GM18867 (cell line): Measurements from ENCODE around the gene CTNND2.
A peak's percentile ranks its signal among the peaks of the same experiment; 100 is the strongest.
"Not testable (repeated sequence)": the region's sequence is repeated elsewhere in the genome, so short reads cannot be mapped to it uniquely, and the experiment has no call there.

Source experiments
- ATAC-seq: cut with Tn5 transposase; IDR thresholded peaks from one replicate; pipeline ENCODE4 v1.9.1; 2021; ENCODE audit warnings: mild to moderate bottlenecking, moderate library complexity; ENCODE audit not compliant: unreplicated experiment

CTNND2 gene

GRCh38 chr5:11004523-11004922 is 899.7 kb downstream of the CTNND2 start:
- ATAC-seq, result not testable (repeated sequence)

GRCh38 chr5:11000515-11001353 is 903.5 kb downstream of the CTNND2 start:
- no peak for ATAC-seq

- no peak for ATAC-seq
Measured at GRCh38 chr5:10999714-11000113, 904.5 kb downstream of the CTNND2 start.

- no peak for ATAC-seq
Measured at GRCh38 chr5:10995891-10996290, 908.4 kb downstream of the CTNND2 start.

GRCh38 chr5:10994091-10994986 is 909.9 kb downstream of the CTNND2 start:
- no peak for ATAC-seq

- ATAC-seq, result no peak
Measured at GRCh38 chr5:10990634-10991033, 913.6 kb downstream of the CTNND2 start.

GRCh38 chr5:10989577-10990263 is 914.5 kb downstream of the CTNND2 start:
- ATAC-seq, result no peak

- no peak for ATAC-seq
Measured at GRCh38 chr5:10988622-10989021, 915.6 kb downstream of the CTNND2 start.

GRCh38 chr5:10987925-10988504 is 916.2 kb downstream of the CTNND2 start:
- ATAC-seq, result peak; percentile 88

- no peak for ATAC-seq
Measured at GRCh38 chr5:10987276-10987924, 916.8 kb downstream of the CTNND2 start.

- peak; percentile 58 for ATAC-seq
Measured at GRCh38 chr5:10985721-10986110, 918.5 kb downstream of the CTNND2 start.

GRCh38 chr5:10985091-10985720 is 919.0 kb downstream of the CTNND2 start:
- ATAC-seq, result no peak

GRCh38 chr5:10984021-10984715 is 920.1 kb downstream of the CTNND2 start:
- ATAC-seq, result no peak

GRCh38 chr5:10982626-10983025 is 921.6 kb downstream of the CTNND2 start:
- ATAC-seq, result no peak

- ATAC-seq, result no peak
Measured at GRCh38 chr5:10981932-10982331, 922.3 kb downstream of the CTNND2 start.

- ATAC-seq, result no peak
Measured at GRCh38 chr5:10977011-10977410, 927.2 kb downstream of the CTNND2 start.

- no peak for ATAC-seq
Measured at GRCh38 chr5:10975945-10976344, 928.3 kb downstream of the CTNND2 start.

GRCh38 chr5:10974850-10975249 is 929.4 kb downstream of the CTNND2 start:
- no peak for ATAC-seq

- ATAC-seq, result no peak
Measured at GRCh38 chr5:10973316-10973715, 930.9 kb downstream of the CTNND2 start.
